ENCODE data around the gene TBX3.
A peak's percentile ranks its signal among the peaks of the same experiment; 100 is the strongest.

Gene TBX3

DNA sequence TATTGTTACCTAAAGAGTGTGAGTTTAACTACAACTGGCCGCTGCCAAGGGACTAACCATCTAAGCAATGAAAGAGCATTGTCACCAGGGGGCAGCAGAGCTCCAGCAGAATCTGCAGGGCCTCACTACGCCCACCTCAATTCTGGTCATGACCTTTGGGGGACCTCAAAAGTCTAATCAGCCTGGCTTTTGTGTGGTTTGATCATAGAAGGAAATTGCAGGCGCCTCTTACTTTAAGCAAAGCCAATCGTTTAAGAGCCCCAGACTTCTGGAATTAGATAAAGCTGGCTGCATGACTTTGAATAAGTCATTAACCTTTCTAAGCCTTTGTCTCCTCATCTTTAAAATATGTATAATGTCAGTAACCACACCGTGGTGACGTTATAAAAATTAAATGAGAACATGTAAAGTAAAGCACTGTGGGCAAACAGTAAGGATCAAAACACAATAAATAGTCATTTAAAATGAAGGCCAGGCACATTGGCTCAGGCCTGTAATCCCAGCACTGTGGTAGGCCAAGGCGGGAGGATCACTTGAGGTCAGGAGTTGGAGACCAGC lies 58.6 kb downstream of the TBX3 start:
- no peaks in the 10 kb centered on the region for H3F3A ChIP-seq (ENCODE audit: insufficient read depth, low read length)
- no peak overlapping the region for H3K9ac ChIP-seq (ENCODE audit: low read length)
- H3K4me1 ChIP-seq (ENCODE audit: insufficient read depth, low read length, severe bottlenecking): no peaks in the 10 kb centered on the region
- H3K4me2 ChIP-seq (ENCODE audit: low read length): no peak overlapping the region
- no peaks in the 10 kb centered on the region for H3K79me2 ChIP-seq (ENCODE audit: insufficient read depth, low read length)
- no peak overlapping the region for H3K4me3 ChIP-seq (ENCODE audit: low read depth, low read length, poor library complexity, severe bottlenecking)
- H2AFZ ChIP-seq (ENCODE audit: low read length): no peak overlapping the region
- H3K36me3 ChIP-seq (ENCODE audit: insufficient read depth, low read length): no peaks in the 10 kb centered on the region
- H3K27ac ChIP-seq (ENCODE audit: low read depth, low read length, poor library complexity, severe bottlenecking): no peak overlapping the region
- H3K9me2 ChIP-seq (ENCODE audit: low read depth, low read length): no peaks in the 10 kb centered on the region
- TF ChIP-seq, protein P1, sequence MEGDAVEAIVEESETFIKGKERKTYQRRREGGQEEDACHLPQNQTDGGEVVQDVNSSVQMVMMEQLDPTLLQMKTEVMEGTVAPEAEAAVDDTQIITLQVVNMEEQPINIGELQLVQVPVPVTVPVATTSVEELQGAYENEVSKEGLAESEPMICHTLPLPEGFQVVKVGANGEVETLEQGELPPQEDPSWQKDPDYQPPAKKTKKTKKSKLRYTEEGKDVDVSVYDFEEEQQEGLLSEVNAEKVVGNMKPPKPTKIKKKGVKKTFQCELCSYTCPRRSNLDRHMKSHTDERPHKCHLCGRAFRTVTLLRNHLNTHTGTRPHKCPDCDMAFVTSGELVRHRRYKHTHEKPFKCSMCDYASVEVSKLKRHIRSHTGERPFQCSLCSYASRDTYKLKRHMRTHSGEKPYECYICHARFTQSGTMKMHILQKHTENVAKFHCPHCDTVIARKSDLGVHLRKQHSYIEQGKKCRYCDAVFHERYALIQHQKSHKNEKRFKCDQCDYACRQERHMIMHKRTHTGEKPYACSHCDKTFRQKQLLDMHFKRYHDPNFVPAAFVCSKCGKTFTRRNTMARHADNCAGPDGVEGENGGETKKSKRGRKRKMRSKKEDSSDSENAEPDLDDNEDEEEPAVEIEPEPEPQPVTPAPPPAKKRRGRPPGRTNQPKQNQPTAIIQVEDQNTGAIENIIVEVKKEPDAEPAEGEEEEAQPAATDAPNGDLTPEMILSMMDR (IDR thresholded peaks at IDR 0.05; ENCODE audit: low read length): peak; percentile 82
- no peak for TF ChIP-seq EZH2 (IDR thresholded peaks at IDR 0.05; ENCODE audit: borderline replicate concordance, low read length)
- no peaks in the 10 kb centered on the region for H3K27me3 ChIP-seq (ENCODE audit: insufficient read depth, low read length)
- no peaks in the 10 kb centered on the region for H4K20me1 ChIP-seq (ENCODE audit: insufficient read depth, low read length)
- H3K9me3 ChIP-seq (ENCODE audit: low read length): no peaks in the 10 kb centered on the region

DNA sequence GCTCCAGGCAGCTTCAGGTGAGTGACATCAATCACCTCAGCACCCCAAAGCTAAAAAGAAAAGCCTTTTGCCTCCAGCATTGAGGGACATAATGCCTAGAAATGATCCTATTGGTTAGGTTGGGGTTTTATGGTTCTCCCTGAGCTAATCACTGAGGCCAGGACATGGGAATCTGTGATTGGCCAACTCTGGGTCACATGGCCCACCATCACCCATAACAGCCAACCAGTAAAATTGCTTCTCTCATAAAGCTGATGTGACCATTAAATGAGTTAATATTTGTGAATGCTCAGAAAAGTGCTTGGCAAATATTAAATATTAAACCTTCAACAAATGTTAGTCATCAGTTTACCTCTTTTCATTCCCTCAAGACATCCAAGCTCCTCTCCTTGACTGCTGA lies 60.2 kb downstream of the TBX3 start:
- Histone ChIP-seq H3K9ac (ENCODE audit: low read length) (no peak overlapping the region), H3F3A (ENCODE audit: insufficient read depth, low read length) (no peaks in the 10 kb centered on the region), H3K9me2 (ENCODE audit: low read depth, low read length) (no peaks in the 10 kb centered on the region), H2AFZ (ENCODE audit: low read length) (no peak overlapping the region), H3K4me1 (ENCODE audit: insufficient read depth, low read length, severe bottlenecking) (no peaks in the 10 kb centered on the region), H3K27ac (ENCODE audit: low read depth, low read length, poor library complexity, severe bottlenecking) (no peak overlapping the region), H3K27me3 (ENCODE audit: insufficient read depth, low read length) (no peaks in the 10 kb centered on the region), H3K36me3 (ENCODE audit: insufficient read depth, low read length) (no peaks in the 10 kb centered on the region), H3K4me2 (ENCODE audit: low read length) (no peak overlapping the region), H3K4me3 (ENCODE audit: low read depth, low read length, poor library complexity, severe bottlenecking) (no peak overlapping the region), H4K20me1 (ENCODE audit: insufficient read depth, low read length) (no peaks in the 10 kb centered on the region), H3K9me3 (ENCODE audit: low read length) (no peaks in the 10 kb centered on the region), H3K79me2 (ENCODE audit: insufficient read depth, low read length) (no peaks in the 10 kb centered on the region)
- TF ChIP-seq, protein P1 (IDR thresholded peaks at IDR 0.05; ENCODE audit: low read length): no peak
- no peak for TF ChIP-seq EZH2 (IDR thresholded peaks at IDR 0.05; ENCODE audit: borderline replicate concordance, low read length)
